Right ventricle myocardium inferior (tissue), 1 donor: Measurements from ENCODE around the gene ATXN7L2. TPM values are rescaled to one million over a fixed set of nuclear protein-coding genes. Genes with fewer than 3 reads are reported as not detected.

ENCODE experiments used
- ATAC-seq: fragments of 200-7000 bp; cut with Tn5 transposase; one replicate; pipeline ENCODE4 v1.9.1; 2020; ENCODE audit warnings: mild to moderate bottlenecking, moderate library complexity
- DNase-seq: peaks from one replicate; pipeline ENCODE4 v3.0.0; 2021; ENCODE audit errors: missing footprints
- intact Hi-C: fragments of 100-400 bp; cut with DNase I; formaldehyde crosslinking; loops from one replicate; pipeline ENCODE4 v1.11.0; 2022
- total RNA-seq: library from RNA; stranded (reverse); fragmentation: NEBNext Ultra II Directional; extraction: Animal tissue kit (Norgen Biotek cat#: 25700); gene quantifications from one replicate; pipeline ENCODE4 v1.2.1, GENCODE V29; 2021
- donor health status: DM: no; HTN: yes; CAD: no; lungs with severe emphysema.

ATXN7L2 gene
- total RNA-seq, 1 donor from 2014 or later: 2.5 TPM

GRCh38 chr1:109491372-109491771 lies 7.7 kb downstream of the ATXN7L2 start:
- intact Hi-C loops: no loop called here
- DNase-seq (no peak), ATAC-seq (no peak)

- no peak for ATAC-seq
- DNase-seq: no peak
- intact Hi-C loops: loop anchor here (2.0 kb wide), 1 partner anchor 40 kb away; no protein-coding TSS in a partner anchor
Observed at GRCh38 chr1:109492779-109493178, 9.1 kb downstream of the ATXN7L2 start.

GRCh38 chr1:109493227-109493626 lies 9.5 kb downstream of the ATXN7L2 start:
- intact Hi-C loops: loop anchor here (2.0 kb wide), 1 partner anchor 40 kb away; no protein-coding TSS in a partner anchor
- ATAC-seq (no peak), DNase-seq (no peak)

GRCh38 chr1:109493805-109494539 lies 10.3 kb downstream of the ATXN7L2 start, which contains the start of gene CYB561D1:
Gene CYB561D1, plus strand, starts transcription at chr1:109494094. Its CDS starts 46 bp downstream, at chr1:109494140.
- intact Hi-C loops: loop anchor here (2.0 kb wide), 1 partner anchor 39 kb away; no protein-coding TSS in a partner anchor
- peak; percentile 93 for ATAC-seq
- DNase-seq: peak; percentile 94

GRCh38 chr1:109495738-109496137 lies 12.0 kb downstream of the ATXN7L2 start:
- no peak for DNase-seq
- ATAC-seq: no peak
- intact Hi-C loops: no loop called here

GRCh38 chr1:109497449-109498160 lies 13.9 kb downstream of the ATXN7L2 start:
- ATAC-seq (no peak), DNase-seq (no peak)
- intact Hi-C loops: no loop called here

GRCh38 chr1:109498161-109498801 lies 14.6 kb downstream of the ATXN7L2 start:
- intact Hi-C loops: no loop called here
- ATAC-seq: no peak
- DNase-seq: no peak

GRCh38 chr1:109499081-109499480 lies 15.4 kb downstream of the ATXN7L2 start:
- DNase-seq (no peak), ATAC-seq (no peak)
- intact Hi-C loops: no loop called here

GRCh38 chr1:109499661-109500536 lies 16.2 kb downstream of the ATXN7L2 start:
- intact Hi-C loops: no loop called here
- DNase-seq: no peak
- no peak for ATAC-seq

GRCh38 chr1:109500941-109501381 lies 17.3 kb downstream of the ATXN7L2 start:
- no peak for DNase-seq
- intact Hi-C loops: no loop called here
- ATAC-seq: no peak

GRCh38 chr1:109501644-109502363 lies 18.1 kb downstream of the ATXN7L2 start:
- no peak for ATAC-seq
- no peak for DNase-seq
- intact Hi-C loops: no loop called here

GRCh38 chr1:109502364-109502851 lies 18.7 kb downstream of the ATXN7L2 start:
- ATAC-seq (no peak), DNase-seq (no peak)
- intact Hi-C loops: no loop called here

- intact Hi-C loops: no loop called here
- DNase-seq (no peak), ATAC-seq (no peak)
Observed at GRCh38 chr1:109503935-109504334, 20.2 kb downstream of the ATXN7L2 start.

GRCh38 chr1:109504974-109505373 lies 21.3 kb downstream of the ATXN7L2 start:
- intact Hi-C loops: no loop called here
- no peak for ATAC-seq
- DNase-seq: no peak

GRCh38 chr1:109508001-109508872 lies 24.5 kb downstream of the ATXN7L2 start:
- ATAC-seq (no peak), DNase-seq (no peak)
- intact Hi-C loops: no loop called here

GRCh38 chr1:109508873-109509175 lies 25.1 kb downstream of the ATXN7L2 start:
- DNase-seq: no peak

More at GRCh38 chr1:109508873-109509175, 25.1 kb downstream of the ATXN7L2 start:
- intact Hi-C loops: no loop called here
- ATAC-seq: no peak
